Lower leg skin (tissue), 4 donors: Measurements from ENCODE around the gene SIVA1. TPM values are rescaled to one million over a fixed set of nuclear protein-coding genes. Genes with fewer than 3 reads are reported as not detected.

Experiments used
- DNase-seq, 2 donors: peaks; one replicate each; pipeline ENCODE4 v3.0.0-alpha.2; 2019; ENCODE audit warnings: low spot score in 2 of 2
- H3K4me3 ChIP-seq: fragments of 200-600 bp; sonication (generic); 2 replicates; pipeline ENCODE4 v1.5.1; 2017; ENCODE audit warnings: mild to moderate bottlenecking, low read depth; ENCODE audit not compliant: poor library complexity, severe bottlenecking
- POLR2A ChIP-seq, 2 donors: fragments of 450-650 bp; IDR thresholded peaks; one replicate each; pipeline ENCODE4 v1.6.1; 2016 to 2017; ENCODE audit warnings: antibody characterized with exemption in 2 of 2, mild to moderate bottlenecking in 1 of 2, moderate library complexity in 1 of 2
- WGBS, 2 donors: methylation state at CpG; one replicate each; pipeline ENCODE4 v1.1.5; 2018; 5-methylcytosine and 5-hydroxymethylcytosine counted together
- intact Hi-C: fragments of 100-400 bp; cut with DNase I; formaldehyde crosslinking; loops from one replicate; pipeline ENCODE4 v1.15.0; 2023; ENCODE audit warnings: low total_unique reads
- total RNA-seq, 4 donors: library from RNA; depleted of rRNA; stranded (reverse); fragments of >200 nt; gene quantifications; one replicate each; pipeline ENCODE4 v1.1.0, GENCODE V29; 2016
- TF ChIP-seq, protein P1 (sequence below), 3 donors: fragments of 450-650 bp; IDR thresholded peaks; one replicate each; pipeline ENCODE4 v1.5.1; 2016; ENCODE audit warnings: antibody characterized with exemption in 3 of 3, mild to moderate bottlenecking in 3 of 3, moderate library complexity in 2 of 3

The SIVA1 gene
- total RNA-seq, 4 donors from 2014 or later, result 162 to 174 (median 168) TPM

DNA sequence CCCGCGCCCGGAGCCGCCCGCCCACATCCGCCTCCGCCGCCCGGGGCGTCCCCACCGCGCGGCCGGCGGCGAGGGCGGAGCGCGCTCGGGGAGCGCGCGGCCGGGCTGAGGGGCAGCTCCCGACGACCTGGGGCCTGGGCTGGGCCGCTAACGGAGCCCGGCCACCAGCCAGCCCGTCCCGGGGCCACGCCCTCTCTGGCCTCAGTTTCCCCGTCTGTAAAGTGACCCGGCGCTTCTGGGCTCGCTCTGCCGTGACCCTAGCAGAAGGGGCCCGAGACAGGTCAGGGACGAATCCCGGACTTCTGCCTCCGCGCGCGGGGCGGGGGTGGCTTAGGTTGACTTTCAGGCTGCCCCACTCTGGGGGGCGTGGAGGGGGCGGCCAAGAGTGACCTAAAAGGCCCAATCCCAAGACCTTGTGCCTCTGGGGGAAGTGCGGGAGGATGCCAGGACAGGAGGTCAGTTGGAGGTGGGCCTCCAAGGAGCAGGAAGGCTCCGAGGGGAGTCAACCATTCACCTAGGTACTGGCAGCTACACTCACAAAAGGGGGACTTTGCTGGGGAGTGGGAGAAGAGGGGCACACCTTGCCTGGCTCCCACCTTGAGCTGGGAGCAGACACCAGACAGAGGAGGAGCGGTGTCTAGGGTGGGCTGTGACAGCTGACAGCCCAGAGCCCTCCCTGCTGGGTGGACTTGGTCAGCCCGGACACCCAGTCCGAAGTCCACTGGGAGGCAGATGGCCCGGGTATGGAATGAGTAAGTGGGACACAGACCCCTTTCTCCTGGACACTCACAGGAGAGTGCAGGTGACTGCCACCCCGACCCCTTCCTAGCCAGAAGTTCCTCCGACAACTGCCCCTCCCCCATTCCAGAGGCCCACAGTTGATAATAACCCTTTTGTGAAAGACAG is 43.1 kb downstream of the SIVA1 start:
- intact Hi-C loops, result no loop called here
- H3K4me3 ChIP-seq, result no peak overlapping the region
- no peak for TF ChIP-seq POLR2A (IDR thresholded peaks at IDR 0.05)
- TF ChIP-seq, protein P1, sequence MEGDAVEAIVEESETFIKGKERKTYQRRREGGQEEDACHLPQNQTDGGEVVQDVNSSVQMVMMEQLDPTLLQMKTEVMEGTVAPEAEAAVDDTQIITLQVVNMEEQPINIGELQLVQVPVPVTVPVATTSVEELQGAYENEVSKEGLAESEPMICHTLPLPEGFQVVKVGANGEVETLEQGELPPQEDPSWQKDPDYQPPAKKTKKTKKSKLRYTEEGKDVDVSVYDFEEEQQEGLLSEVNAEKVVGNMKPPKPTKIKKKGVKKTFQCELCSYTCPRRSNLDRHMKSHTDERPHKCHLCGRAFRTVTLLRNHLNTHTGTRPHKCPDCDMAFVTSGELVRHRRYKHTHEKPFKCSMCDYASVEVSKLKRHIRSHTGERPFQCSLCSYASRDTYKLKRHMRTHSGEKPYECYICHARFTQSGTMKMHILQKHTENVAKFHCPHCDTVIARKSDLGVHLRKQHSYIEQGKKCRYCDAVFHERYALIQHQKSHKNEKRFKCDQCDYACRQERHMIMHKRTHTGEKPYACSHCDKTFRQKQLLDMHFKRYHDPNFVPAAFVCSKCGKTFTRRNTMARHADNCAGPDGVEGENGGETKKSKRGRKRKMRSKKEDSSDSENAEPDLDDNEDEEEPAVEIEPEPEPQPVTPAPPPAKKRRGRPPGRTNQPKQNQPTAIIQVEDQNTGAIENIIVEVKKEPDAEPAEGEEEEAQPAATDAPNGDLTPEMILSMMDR (IDR thresholded peaks at IDR 0.05), result no peak
- DNase-seq, result no peak
- WGBS, 2 donors, result 26 to 27% methylated on average over 22 to 23 of the region's 55 CpGs

DNA sequence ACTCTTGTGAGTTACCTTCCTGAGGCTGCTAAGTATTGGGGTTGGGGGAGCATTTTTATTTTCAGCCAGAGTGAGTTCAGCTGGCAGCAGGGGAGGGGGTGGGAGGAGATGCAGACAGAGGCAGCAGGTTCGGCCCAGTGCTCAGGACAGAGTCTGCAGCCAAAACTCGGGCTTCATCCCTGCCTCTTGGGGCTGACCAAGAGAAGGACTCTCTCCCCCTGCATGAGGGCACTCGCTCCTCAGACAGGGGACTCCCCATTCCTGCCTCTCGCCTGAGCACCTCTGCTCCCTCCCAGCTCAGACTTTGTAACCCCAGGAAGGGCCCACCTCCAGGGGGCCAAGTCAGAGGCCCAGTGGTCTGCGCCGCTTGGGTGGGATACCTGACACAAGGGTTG is 43.7 kb downstream of the SIVA1 start:
- H3K4me3 ChIP-seq, result no peak overlapping the region
- no peak for DNase-seq
- WGBS, 2 donors, result 66 to 88% methylated on average over 4 to 6 of the region's 6 CpGs
- intact Hi-C loops, result no loop called here
- no peak for TF ChIP-seq POLR2A (IDR thresholded peaks at IDR 0.05)
- TF ChIP-seq, protein P1 (IDR thresholded peaks at IDR 0.05), result no peak

DNA sequence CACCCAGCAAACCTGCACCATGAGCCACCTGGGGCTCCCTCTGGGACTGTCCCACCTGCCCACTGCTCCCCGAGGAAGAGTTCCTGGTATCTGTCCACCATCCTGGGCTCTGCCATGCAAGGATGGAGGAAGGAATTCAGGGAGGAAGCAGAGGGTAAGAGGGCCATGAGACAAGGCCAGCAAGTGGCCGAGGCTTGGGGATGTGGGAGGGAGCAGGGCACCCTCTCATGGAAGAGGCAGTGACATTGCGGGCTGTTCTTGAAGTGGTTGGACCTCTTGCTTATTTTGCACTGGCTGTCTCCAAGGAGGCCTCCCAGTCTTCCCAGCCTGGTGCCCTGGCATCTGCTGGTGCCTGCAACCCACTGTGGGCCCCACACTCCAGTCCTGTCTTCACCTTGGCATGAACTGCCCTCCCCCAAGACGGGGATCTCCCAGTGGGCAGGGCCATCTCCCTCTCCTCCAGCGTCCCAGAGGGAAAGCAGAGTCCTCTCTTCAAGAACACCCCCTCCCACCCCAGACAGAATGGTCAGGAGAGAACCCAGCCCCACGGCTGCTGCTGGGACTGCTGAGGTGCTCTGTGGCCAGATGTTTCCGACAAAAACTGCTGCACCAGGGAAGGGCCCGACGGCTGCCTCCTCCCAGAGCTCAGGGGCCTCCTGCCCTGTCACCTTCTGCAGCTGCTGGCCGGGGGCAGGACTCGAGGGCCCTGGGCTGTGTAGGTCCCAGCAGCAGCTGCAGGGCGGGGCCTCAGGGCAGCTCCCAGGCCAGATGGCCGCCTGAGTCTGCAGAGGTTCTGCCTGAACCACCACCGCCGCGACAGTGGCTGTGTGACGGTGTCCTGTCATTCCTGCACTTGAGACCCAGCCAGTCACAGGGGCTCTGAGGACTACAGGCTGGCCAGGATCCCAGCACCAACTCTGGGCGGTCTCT is 44.4 kb downstream of the SIVA1 start:
- no peak for DNase-seq
- 59 to 72% methylated on average over 6 to 18 of the region's 18 CpGs for WGBS, 2 donors
- TF ChIP-seq POLR2A (IDR thresholded peaks at IDR 0.05), result no peak
- TF ChIP-seq, protein P1 (IDR thresholded peaks at IDR 0.05), result no peak
- intact Hi-C loops, result no loop called here
- no peak overlapping the region for H3K4me3 ChIP-seq

DNA sequence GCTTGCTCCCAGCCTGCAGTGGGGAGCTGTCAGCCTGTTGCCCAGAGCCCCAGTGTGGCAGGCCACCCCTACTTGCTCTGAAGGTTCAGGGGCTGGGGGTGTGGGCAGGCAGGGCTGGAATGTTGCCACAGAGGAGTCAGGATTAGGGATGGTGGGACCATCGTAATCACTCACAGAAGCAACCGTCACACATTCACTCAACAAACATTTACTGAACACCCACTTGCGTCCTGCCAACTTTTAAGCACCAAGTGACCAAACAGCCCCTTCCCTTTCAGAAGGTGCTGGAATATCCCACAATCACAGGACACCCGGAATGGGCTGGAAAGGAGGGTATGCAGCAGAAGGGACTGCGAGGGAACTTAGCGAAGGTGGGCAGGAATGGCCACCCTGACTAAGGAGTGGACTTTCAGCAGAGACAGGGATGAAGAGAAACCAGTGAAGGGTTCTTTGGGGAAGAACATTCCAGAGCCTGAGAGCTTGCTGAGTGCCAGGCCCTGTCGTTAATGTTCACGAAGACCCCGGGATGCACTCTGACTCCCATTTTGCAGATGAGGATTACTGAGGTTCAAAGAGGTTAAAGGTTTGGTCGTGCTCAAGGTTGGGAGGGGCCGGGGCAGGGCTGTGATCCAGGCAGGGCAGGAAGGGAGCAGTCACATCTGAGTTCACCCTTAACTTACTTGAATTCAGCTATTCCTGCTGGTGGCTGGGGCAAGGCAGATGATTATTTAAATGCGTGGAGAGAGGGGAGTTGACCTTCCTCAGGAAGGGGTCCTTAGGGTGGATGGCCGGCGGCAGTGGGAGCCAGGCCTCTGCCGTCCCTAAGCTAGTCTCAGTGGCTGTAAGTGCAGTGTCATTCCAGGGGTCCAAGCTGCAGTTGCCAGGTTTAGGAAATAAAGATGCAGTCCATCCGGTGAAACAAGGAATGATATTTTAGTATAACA is 45.6 kb downstream of the SIVA1 start:
- no peak overlapping the region for H3K4me3 ChIP-seq
- WGBS, 2 donors, result 78 to 80% methylated on average over 16 of the region's 16 CpGs
- intact Hi-C loops, result no loop called here

More for the DNA sequence above, 45.6 kb downstream of the SIVA1 start:
- TF ChIP-seq, protein P1 (IDR thresholded peaks at IDR 0.05), result no peak
- DNase-seq, result no peak
